Endothelial cell of umbilical vein (primary cell): Measurements from ENCODE around the gene CNBD2. TPM values are rescaled to one million over a fixed set of nuclear protein-coding genes. Genes with fewer than 3 reads are reported as not detected.

Experiments
- BruUV-seq: library from RNA; stranded (reverse); fragments of 400-500 nt; replicated peaks from 2 replicates; lab custom pipeline; 2021; lab: Mats Ljungman, UMichigan
- CTCF ChIA-PET: fragments of 300-600, 350-600 bp; sonication (Branson Sonifier 250); formaldehyde crosslinking; loops from one replicate; lab custom pipeline; 2021; ENCODE audit warnings: antibody characterized with exemption, inconsistent platforms; lab: Charles Lee
- POLR2A ChIA-PET: fragments of 300-600, 350-600 bp; sonication (Branson Sonifier 250); formaldehyde crosslinking; loops from one replicate; lab custom pipeline; 2021; ENCODE audit warnings: antibody characterized with exemption, inconsistent platforms; lab: Charles Lee
- DNase-seq: peaks from one replicate; pipeline ENCODE4 v3.0.0-alpha.2; 2011; ENCODE audit warnings: low read depth, low spot score
- FAIRE-seq: peaks from 2 replicates; lab custom pipeline; 2011; peaks lifted over from hg19 to GRCh38; lab: Jason Lieb, UNC
- H2AFZ ChIP-seq: 2 replicates; pipeline ENCODE4 v1.6.0; 2012; ENCODE audit warnings: low read depth, low read length, control low read depth, inconsistent platforms
- H3K27ac ChIP-seq: 2 replicates; pipeline ENCODE4 v1.5.1; 2011; ENCODE audit warnings: low read depth, mild to moderate bottlenecking, control low read depth, low read length, moderate library complexity; ENCODE audit not compliant: insufficient read depth
- H3K27me3 ChIP-seq, 2 experiments: 2 replicates each; pipeline versions ENCODE4 v1.6.0 to v1.6.1; 2011; ENCODE audit warnings: low read length in 2 of 2, mixed read lengths in 1 of 2; ENCODE audit not compliant: control insufficient read depth in 2 of 2, insufficient read depth in 2 of 2
- H3K36me3 ChIP-seq, 2 experiments: 2 replicates in 1 of 2; 3 replicates in 1 of 2; pipeline ENCODE4 v1.5.1; 2011; ENCODE audit warnings: low read length in 2 of 2, mild to moderate bottlenecking in 1 of 2, moderate library complexity in 1 of 2; ENCODE audit not compliant: control insufficient read depth in 2 of 2, insufficient read depth in 2 of 2; ENCODE audit errors: extremely low read depth in 1 of 2
- H3K4me1 ChIP-seq: 3 replicates; pipeline ENCODE4 v1.5.1; 2011; ENCODE audit warnings: mild to moderate bottlenecking, low read length; ENCODE audit not compliant: control insufficient read depth, insufficient read depth; ENCODE audit errors: extremely low read depth
- H3K4me2 ChIP-seq: 2 replicates; pipeline ENCODE4 v1.6.1; 2011; ENCODE audit warnings: low read length, control low read depth, mixed read lengths; ENCODE audit not compliant: insufficient read depth
- H3K4me3 ChIP-seq, 3 experiments: fragments of 200-600 bp in 1 of 3; sonication (generic), shearing (Covaris generic) in 1 of 3; replicated peaks in 1 of 3; 2 replicates each; pipeline ENCODE4 v1.5.1; 2011 to 2016; ENCODE audit warnings: control low read depth in 3 of 3, low read length in 3 of 3, mild to moderate bottlenecking in 2 of 3, inconsistent platforms in 1 of 3, low read depth in 1 of 3, moderate library complexity in 1 of 3; ENCODE audit not compliant: insufficient read depth in 1 of 3
- H3K79me2 ChIP-seq: 2 replicates; pipeline ENCODE4 v1.6.0; 2012; ENCODE audit warnings: low read length, inconsistent platforms; ENCODE audit not compliant: control insufficient read depth, insufficient read depth
- H3K9ac ChIP-seq: replicated peaks from 2 replicates; pipeline ENCODE3; 2011; ENCODE audit warnings: low read length, control low read depth; ENCODE audit not compliant: insufficient read depth; ENCODE audit errors: extremely low read depth
- H3K9me1 ChIP-seq: replicated peaks from 3 replicates; pipeline ENCODE4 v1.6.0; 2011; ENCODE audit warnings: mild to moderate bottlenecking, low read length; ENCODE audit not compliant: control insufficient read depth, insufficient read depth; ENCODE audit errors: extremely low read depth
- H3K9me3 ChIP-seq: replicated peaks from 2 replicates; pipeline ENCODE4 v1.5.1; 2012; ENCODE audit warnings: low read length, inconsistent platforms; ENCODE audit not compliant: control insufficient read depth, insufficient read depth
- H4K20me1 ChIP-seq: replicated peaks from 2 replicates; pipeline ENCODE3; 2011; ENCODE audit warnings: mild to moderate bottlenecking, low read length; ENCODE audit not compliant: control insufficient read depth, insufficient read depth; ENCODE audit errors: extremely low read depth
- EZH2 ChIP-seq: IDR thresholded peaks from 2 replicates; pipeline ENCODE4 v1.6.1; 2012; ENCODE audit warnings: borderline replicate concordance, low read depth, mild to moderate bottlenecking, moderate library complexity, low read length, inconsistent platforms; ENCODE audit not compliant: severe bottlenecking
- FOS ChIP-seq: IDR thresholded peaks from 2 replicates; pipeline ENCODE4 v1.6.1; 2011; ENCODE audit warnings: mild to moderate bottlenecking, low read length, moderate library complexity, borderline replicate concordance; ENCODE audit not compliant: insufficient read depth
- GATA2 ChIP-seq: IDR thresholded peaks from 2 replicates; pipeline ENCODE4 v1.7.0; 2011; ENCODE audit warnings: low read depth, mild to moderate bottlenecking, moderate library complexity, mixed read lengths, low read length; ENCODE audit not compliant: insufficient read length, insufficient read depth
- JUN ChIP-seq: IDR thresholded peaks from 2 replicates; pipeline ENCODE4 v1.6.1; 2011; ENCODE audit warnings: borderline replicate concordance, low read depth; ENCODE audit not compliant: insufficient read length, insufficient read depth
- MAX ChIP-seq: IDR thresholded peaks from 2 replicates; pipeline ENCODE4 v1.6.1; 2011; ENCODE audit not compliant: insufficient read depth, insufficient read length
- MYC ChIP-seq: IDR thresholded peaks from one replicate; pipeline ENCODE4 v1.6.1; 2011; ENCODE audit warnings: mild to moderate bottlenecking, low read depth, low read length
- POLR2A ChIP-seq: IDR thresholded peaks from 2 replicates; pipeline ENCODE4 v1.6.1; 2012; ENCODE audit warnings: low read depth, mild to moderate bottlenecking, control low read depth, low read length
- POLR2AphosphoS5 ChIP-seq: IDR thresholded peaks from 2 replicates; pipeline ENCODE4 v1.6.1; 2012; ENCODE audit warnings: low read depth, mild to moderate bottlenecking, control low read depth, low read length, moderate library complexity; ENCODE audit not compliant: insufficient read depth
- dilution Hi-C: fragments of 300-500 bp; cut with MboI; formaldehyde crosslinking; loops from one replicate; pipeline ENCODE4 v1.15.0; 2019; ENCODE audit warnings: low sequenced_read_pairs; ENCODE audit not compliant: extremely low pct_ligation_motif_present
- intact Hi-C: fragments of 100-400 bp; cut with micrococcal nuclease; formaldehyde crosslinking; loops from one replicate; pipeline ENCODE4 v1.10.0; 2022
- polyA plus RNA-seq, 4 experiments: library from polyadenylated mRNA; depleted of rRNA in 3 of 4; stranded (reverse) in 3 of 4; unstranded in 1 of 4; fragments of >200 nt; gene quantifications; 2 replicates each; pipeline versions ENCODE4 v1.2.1 to v1.2.3, GENCODE V29; 2011 to 2012; ENCODE audit warnings: missing spikeins in 1 of 4
- total RNA-seq: library from RNA; stranded (reverse); gene quantifications from 2 replicates; pipeline ENCODE4 v1.2.3, GENCODE V29; 2021
- TF ChIP-seq, protein P1 (sequence below), 2 donors: IDR thresholded peaks; 1 replicate in 1 of 2; 2 replicates in 1 of 2; pipeline ENCODE4 v1.5.1; 2011; ENCODE audit warnings: low read length in 2 of 2, mild to moderate bottlenecking in 2 of 2, moderate library complexity in 2 of 2, control low read depth in 1 of 2, inconsistent platforms in 1 of 2, low read depth in 1 of 2; ENCODE audit not compliant: insufficient read depth in 1 of 2; ENCODE audit errors: extremely low read depth in 1 of 2

Gene CNBD2
- total and polyA plus RNA-seq, 2 donors (not counting 3 experiments of a cell fraction or from before 2014, with no cell fraction given) = 4.9 to 7.5 TPM

- Histone ChIP-seq H3K9me3 (no peaks in the 10 kb centered on the region), H3K4me2 (no peak overlapping the region), H3K4me3 (no peak overlapping the region), H3K36me3 (no peaks in the 10 kb centered on the region), H3K4me1 (no peaks in the 10 kb centered on the region), H3K79me2 (no peaks in the 10 kb centered on the region), H2AFZ (no peak overlapping the region), H3K9ac (no peak overlapping the region), H3K9me1 (no peaks in the 10 kb centered on the region), H3K27ac (no peak overlapping the region), H3K27me3 (no peaks in the 10 kb centered on the region), H4K20me1 (no peaks in the 10 kb centered on the region)
- no peak for FAIRE-seq
- BruUV-seq = no TSS peak
- ChIA-PET CTCF (no interaction called here), POLR2A (no interaction called here)
- no peak for TF ChIP-seq EZH2
- no peak for TF ChIP-seq MYC
- no peak for TF ChIP-seq POLR2AphosphoS5
- TF ChIP-seq FOS = no peak
- TF ChIP-seq POLR2A = no peak
- no peak for TF ChIP-seq JUN
- TF ChIP-seq MAX = no peak
- no peak for TF ChIP-seq GATA2
- TF ChIP-seq, protein P1, sequence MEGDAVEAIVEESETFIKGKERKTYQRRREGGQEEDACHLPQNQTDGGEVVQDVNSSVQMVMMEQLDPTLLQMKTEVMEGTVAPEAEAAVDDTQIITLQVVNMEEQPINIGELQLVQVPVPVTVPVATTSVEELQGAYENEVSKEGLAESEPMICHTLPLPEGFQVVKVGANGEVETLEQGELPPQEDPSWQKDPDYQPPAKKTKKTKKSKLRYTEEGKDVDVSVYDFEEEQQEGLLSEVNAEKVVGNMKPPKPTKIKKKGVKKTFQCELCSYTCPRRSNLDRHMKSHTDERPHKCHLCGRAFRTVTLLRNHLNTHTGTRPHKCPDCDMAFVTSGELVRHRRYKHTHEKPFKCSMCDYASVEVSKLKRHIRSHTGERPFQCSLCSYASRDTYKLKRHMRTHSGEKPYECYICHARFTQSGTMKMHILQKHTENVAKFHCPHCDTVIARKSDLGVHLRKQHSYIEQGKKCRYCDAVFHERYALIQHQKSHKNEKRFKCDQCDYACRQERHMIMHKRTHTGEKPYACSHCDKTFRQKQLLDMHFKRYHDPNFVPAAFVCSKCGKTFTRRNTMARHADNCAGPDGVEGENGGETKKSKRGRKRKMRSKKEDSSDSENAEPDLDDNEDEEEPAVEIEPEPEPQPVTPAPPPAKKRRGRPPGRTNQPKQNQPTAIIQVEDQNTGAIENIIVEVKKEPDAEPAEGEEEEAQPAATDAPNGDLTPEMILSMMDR (IDR thresholded peaks at IDR 0.05; ENCODE audit: extremely low read depth in 1 of 2, insufficient read depth in 1 of 2, low read depth in 1 of 2, low read length in 2 of 2) = no peak
- no peak for DNase-seq
- intact Hi-C loops (no loop called here), dilution Hi-C loops (no loop called here)
Observed at GRCh38 chr20:36060676-36061075, 92.3 kb downstream of the CNBD2 start.
